GM12878 (cell line): ENCODE measurements around the gene AAMP.
"Not testable (repeated sequence)": the region's sequence is repeated elsewhere in the genome, so short reads cannot be mapped to it uniquely, and the experiment has no call there.

Experiments used
- BCL11A ChIP-seq: IDR thresholded peaks from 2 replicates; pipeline ENCODE4 v1.6.1; 2011; ENCODE audit warnings: low read depth, low read length
- BRCA1 ChIP-seq: IDR thresholded peaks from 2 replicates; pipeline ENCODE4 v1.6.1; 2011; ENCODE audit warnings: low read depth, low read length, improper control_type of control experiment
- CHD4 ChIP-seq: fragments of 200-600 bp; sonication (generic); IDR thresholded peaks from 2 replicates; pipeline ENCODE4 v1.6.1; 2016; ENCODE audit warnings: mild to moderate bottlenecking
- GABPA ChIP-seq: IDR thresholded peaks from 2 replicates; pipeline ENCODE4 v1.6.1; 2014; ENCODE audit warnings: antibody characterized with exemption, low read depth, mild to moderate bottlenecking, inconsistent platforms
- POU2F2 ChIP-seq: IDR thresholded peaks from 3 replicates; pipeline ENCODE4 v1.6.1; 2011; ENCODE audit warnings: low read depth, mild to moderate bottlenecking, low read length, borderline replicate concordance
- SMC3 ChIP-seq: IDR thresholded peaks from 2 replicates; pipeline ENCODE4 v1.6.1; 2011; ENCODE audit warnings: low read length, improper control_type of control experiment, borderline replicate concordance
- SP1 ChIP-seq: IDR thresholded peaks from one replicate; pipeline ENCODE4 v1.6.1; 2011; ENCODE audit warnings: low read depth, low read length
- TAF1 ChIP-seq: IDR thresholded peaks from 2 replicates; pipeline ENCODE4 v1.6.1; 2011; ENCODE audit warnings: mild to moderate bottlenecking, low read depth, low read length, borderline replicate concordance
- TARDBP ChIP-seq: IDR thresholded peaks from 2 replicates; pipeline ENCODE4 v1.6.1; 2016; ENCODE audit warnings: borderline replicate concordance
- YY1 ChIP-seq: IDR thresholded peaks from 2 replicates; pipeline ENCODE4 v1.6.1; 2011; ENCODE audit warnings: low read depth, mild to moderate bottlenecking, low read length
- TF ChIP-seq, protein P1 (sequence below): fragments of 450-650 bp; IDR thresholded peaks from 2 replicates; pipeline ENCODE4 v1.6.1; 2018; ENCODE audit warnings: borderline replicate concordance, mild to moderate bottlenecking; ENCODE audit not compliant: partially characterized antibody
- TF ChIP-seq, protein P2 (sequence below): IDR thresholded peaks from 2 replicates; pipeline ENCODE4 v1.6.1; 2012; ENCODE audit warnings: low read length, inconsistent platforms
- TF ChIP-seq, protein P3 (sequence below): IDR thresholded peaks from 2 replicates; pipeline ENCODE4 v1.6.1; 2011; ENCODE audit warnings: borderline replicate concordance, low read depth, mild to moderate bottlenecking, moderate library complexity, mixed read lengths, low read length; ENCODE audit not compliant: insufficient read depth; ENCODE audit errors: extremely low read length

DNA sequence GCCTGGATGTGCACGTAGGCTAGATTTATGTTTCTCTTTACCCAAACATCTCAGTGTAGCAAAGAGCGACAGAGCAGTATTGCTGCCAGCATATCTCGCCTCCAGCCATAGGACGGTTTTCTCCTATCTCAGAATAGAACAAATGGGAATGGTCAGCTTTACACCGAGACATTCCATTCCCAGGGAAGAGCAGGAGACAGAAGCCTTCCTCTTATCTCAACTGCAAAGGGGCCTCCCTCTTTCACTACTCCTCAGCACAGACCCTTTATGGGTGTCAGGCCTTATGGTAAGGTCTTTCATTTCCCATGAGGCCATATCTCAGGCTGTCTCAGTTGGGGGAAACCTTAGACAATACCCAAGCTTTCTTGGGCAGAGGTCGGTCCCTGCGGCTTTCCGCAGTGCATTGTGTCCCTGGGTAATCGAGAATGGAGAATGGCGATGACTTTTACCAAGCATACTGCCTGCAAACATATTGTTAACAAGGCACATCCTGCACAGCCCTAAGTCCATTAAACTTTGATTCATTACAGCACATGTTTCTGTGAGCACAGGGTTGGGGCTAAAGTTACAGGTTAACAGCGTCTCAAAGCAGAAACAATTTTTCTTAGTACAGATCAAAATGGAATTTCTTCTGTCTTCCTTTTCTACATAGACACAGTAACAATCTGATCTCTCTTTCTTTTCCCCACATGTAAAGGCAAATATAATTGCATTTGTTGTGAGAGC lies 41.8 kb upstream of the AAMP start:
- TF ChIP-seq, protein P1, sequence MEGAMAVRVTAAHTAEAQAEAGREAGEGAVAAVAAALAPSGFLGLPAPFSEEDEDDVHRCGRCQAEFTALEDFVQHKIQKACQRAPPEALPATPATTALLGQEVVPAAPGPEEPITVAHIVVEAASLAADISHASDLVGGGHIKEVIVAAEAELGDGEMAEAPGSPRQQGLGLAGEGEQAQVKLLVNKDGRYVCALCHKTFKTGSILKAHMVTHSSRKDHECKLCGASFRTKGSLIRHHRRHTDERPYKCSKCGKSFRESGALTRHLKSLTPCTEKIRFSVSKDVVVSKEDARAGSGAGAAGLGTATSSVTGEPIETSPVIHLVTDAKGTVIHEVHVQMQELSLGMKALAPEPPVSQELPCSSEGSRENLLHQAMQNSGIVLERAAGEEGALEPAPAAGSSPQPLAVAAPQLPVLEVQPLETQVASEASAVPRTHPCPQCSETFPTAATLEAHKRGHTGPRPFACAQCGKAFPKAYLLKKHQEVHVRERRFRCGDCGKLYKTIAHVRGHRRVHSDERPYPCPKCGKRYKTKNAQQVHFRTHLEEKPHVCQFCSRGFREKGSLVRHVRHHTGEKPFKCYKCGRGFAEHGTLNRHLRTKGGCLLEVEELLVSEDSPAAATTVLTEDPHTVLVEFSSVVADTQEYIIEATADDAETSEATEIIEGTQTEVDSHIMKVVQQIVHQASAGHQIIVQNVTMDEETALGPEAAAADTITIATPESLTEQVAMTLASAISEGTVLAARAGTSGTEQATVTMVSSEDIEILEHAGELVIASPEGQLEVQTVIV = not testable (repeated sequence)
- not testable (repeated sequence) for TF ChIP-seq TAF1, YY1, GABPA, CHD4, POU2F2, BRCA1, SP1, TARDBP, SMC3, BCL11A
- TF ChIP-seq, protein P2, sequence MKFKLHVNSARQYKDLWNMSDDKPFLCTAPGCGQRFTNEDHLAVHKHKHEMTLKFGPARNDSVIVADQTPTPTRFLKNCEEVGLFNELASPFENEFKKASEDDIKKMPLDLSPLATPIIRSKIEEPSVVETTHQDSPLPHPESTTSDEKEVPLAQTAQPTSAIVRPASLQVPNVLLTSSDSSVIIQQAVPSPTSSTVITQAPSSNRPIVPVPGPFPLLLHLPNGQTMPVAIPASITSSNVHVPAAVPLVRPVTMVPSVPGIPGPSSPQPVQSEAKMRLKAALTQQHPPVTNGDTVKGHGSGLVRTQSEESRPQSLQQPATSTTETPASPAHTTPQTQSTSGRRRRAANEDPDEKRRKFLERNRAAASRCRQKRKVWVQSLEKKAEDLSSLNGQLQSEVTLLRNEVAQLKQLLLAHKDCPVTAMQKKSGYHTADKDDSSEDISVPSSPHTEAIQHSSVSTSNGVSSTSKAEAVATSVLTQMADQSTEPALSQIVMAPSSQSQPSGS = not testable (repeated sequence)
- TF ChIP-seq, protein P3, sequence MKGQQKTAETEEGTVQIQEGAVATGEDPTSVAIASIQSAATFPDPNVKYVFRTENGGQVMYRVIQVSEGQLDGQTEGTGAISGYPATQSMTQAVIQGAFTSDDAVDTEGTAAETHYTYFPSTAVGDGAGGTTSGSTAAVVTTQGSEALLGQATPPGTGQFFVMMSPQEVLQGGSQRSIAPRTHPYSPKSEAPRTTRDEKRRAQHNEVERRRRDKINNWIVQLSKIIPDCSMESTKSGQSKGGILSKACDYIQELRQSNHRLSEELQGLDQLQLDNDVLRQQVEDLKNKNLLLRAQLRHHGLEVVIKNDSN = not testable (repeated sequence)
